HepG2 (cell line): Measurements from ENCODE around the gene PPFIA3. TPM values are rescaled to one million over a fixed set of nuclear protein-coding genes. Genes with fewer than 3 reads are reported as not detected.

Experiments used
- AGO1 ChIP-seq: fragments of 200-400 bp; formaldehyde crosslinking; IDR thresholded peaks from 2 replicates; pipeline ENCODE4 v1.6.1; 2017; ENCODE audit warnings: mild to moderate bottlenecking, low read depth, low read length, moderate library complexity; ENCODE audit not compliant: poor library complexity, severe bottlenecking
- ARNT ChIP-seq: fragments of 450-650 bp; IDR thresholded peaks from 2 replicates; pipeline ENCODE4 v1.6.1; 2017
- ARNT2 ChIP-seq: sonication (generic); formaldehyde crosslinking; IDR thresholded peaks from 2 replicates; pipeline ENCODE4 v1.8.0; 2022; ENCODE audit warnings: mild to moderate bottlenecking, low read depth, missing genetic modification reagents, moderate library complexity
- ATF1 ChIP-seq: IDR thresholded peaks from 2 replicates; pipeline ENCODE4 v1.6.1; 2016; ENCODE audit warnings: mild to moderate bottlenecking, control low read depth
- HOXA3 ChIP-seq: sonication (generic); formaldehyde crosslinking; IDR thresholded peaks from 2 replicates; pipeline ENCODE4 v1.5.0; 2020; ENCODE audit warnings: missing genetic modification reagents
- IKZF1 ChIP-seq: fragments of 450-650 bp; IDR thresholded peaks from 2 replicates; pipeline ENCODE4 v1.7.1; 2016
- LCORL ChIP-seq, 2 experiments: fragments of 450-650 bp in 1 of 2; sonication (generic) in 1 of 2; formaldehyde crosslinking in 1 of 2; IDR thresholded peaks; 2 replicates each; pipeline versions ENCODE4 v1.5.0 to v1.6.1; 2017 to 2020; ENCODE audit warnings: antibody characterized with exemption in 1 of 2, missing genetic modification reagents in 1 of 2
- MEIS2 ChIP-seq: sonication (generic); formaldehyde crosslinking; IDR thresholded peaks from 2 replicates; pipeline ENCODE4 v1.9.0; 2021; ENCODE audit warnings: mild to moderate bottlenecking, missing genetic modification reagents
- NCOA2 ChIP-seq: sonication (generic); formaldehyde crosslinking; IDR thresholded peaks from 2 replicates; pipeline ENCODE4 v1.8.0; 2022; ENCODE audit warnings: inconsistent platforms
- NR2F1 ChIP-seq, 2 experiments: fragments of 450-650 bp in 1 of 2; formaldehyde crosslinking in 1 of 2; IDR thresholded peaks; 2 replicates each; pipeline versions ENCODE4 v1.5.0 to v1.6.1; 2016 to 2020; ENCODE audit warnings: mild to moderate bottlenecking in 1 of 2, missing compliant biosample characterization in 1 of 2, missing genetic modification reagents in 1 of 2, moderate library complexity in 1 of 2
- RBM39 ChIP-seq: fragments of 200-400 bp; formaldehyde crosslinking; IDR thresholded peaks from one replicate; pipeline ENCODE4 v1.6.1; 2018; ENCODE audit warnings: antibody characterized with exemption, mild to moderate bottlenecking, low read depth, low read length; ENCODE audit not compliant: poor library complexity, severe bottlenecking
- SRSF1 ChIP-seq: fragments of 200-400 bp; formaldehyde crosslinking; optimal IDR thresholded peaks from 2 replicates; pipeline ENCODE3; 2017; ENCODE audit warnings: mild to moderate bottlenecking, low read depth, low read length, moderate library complexity
- THAP11 ChIP-seq: IDR thresholded peaks from 2 replicates; pipeline ENCODE4 v1.6.1; 2016; ENCODE audit warnings: missing biosample characterization, missing genetic modification reagents
- ZNF530 ChIP-seq: sonication (generic); formaldehyde crosslinking; IDR thresholded peaks from 2 replicates; pipeline ENCODE4 v1.5.0; 2020; ENCODE audit warnings: low read depth, mild to moderate bottlenecking, missing genetic modification reagents
- ZNF570 ChIP-seq: sonication (generic); formaldehyde crosslinking; IDR thresholded peaks from 2 replicates; pipeline ENCODE4 v1.4.0; 2020; ENCODE audit warnings: mild to moderate bottlenecking, missing genetic modification reagents, borderline replicate concordance
- ZNF687 ChIP-seq: sonication (generic); formaldehyde crosslinking; IDR thresholded peaks from 2 replicates; pipeline ENCODE4 v1.5.1; 2020; ENCODE audit warnings: mild to moderate bottlenecking, missing genetic modification reagents, moderate library complexity
- ZNF749 ChIP-seq: sonication (generic); formaldehyde crosslinking; IDR thresholded peaks from 2 replicates; pipeline ENCODE4 v1.8.0; 2022; ENCODE audit warnings: mild to moderate bottlenecking, missing genetic modification reagents, moderate library complexity, borderline replicate concordance
- ZNF788 ChIP-seq: sonication (generic); formaldehyde crosslinking; IDR thresholded peaks from 2 replicates; pipeline ENCODE4 v1.5.0; 2020; ENCODE audit warnings: mild to moderate bottlenecking, missing genetic modification reagents, borderline replicate concordance
- polyA plus RNA-seq, 8 experiments: library from polyadenylated mRNA; depleted of rRNA in 3 of 8; stranded (reverse) in 7 of 8; unstranded in 1 of 8; fragments of >200 nt; fragmentation: Illumina TruSeq in 4 of 8; extraction: Trizol in 4 of 8; gene quantifications; 2 replicates each; pipeline versions ENCODE4 v1.2.1 to v1.2.3, GENCODE V29; 2011 to 2016; ENCODE audit warnings: low read depth in 4 of 8, missing spikeins in 1 of 8, mixed read lengths in 1 of 8; ENCODE audit not compliant: insufficient read depth in 1 of 8
- total RNA-seq, 5 experiments: library from RNA; depleted of rRNA; stranded (reverse); fragments of >200 nt; fragmentation: Illumina TruSeq; extraction: Trizol; gene quantifications; 2 replicates each; pipeline ENCODE4 v1.2.3, GENCODE V29; 2016; ENCODE audit warnings: low read depth in 1 of 5
- TF ChIP-seq, protein P1 (sequence below): sonication (generic); formaldehyde crosslinking; IDR thresholded peaks from 2 replicates; pipeline ENCODE4 v1.8.1; 2023; ENCODE audit warnings: mild to moderate bottlenecking, missing genetic modification reagents
- TF ChIP-seq, protein P2 (sequence below): sonication (generic); formaldehyde crosslinking; IDR thresholded peaks from 2 replicates; pipeline ENCODE4 v1.8.1; 2022; ENCODE audit warnings: mild to moderate bottlenecking, missing genetic modification reagents
- TF ChIP-seq, protein P3 (sequence below): sonication (generic); formaldehyde crosslinking; IDR thresholded peaks from 2 replicates; pipeline ENCODE4 v1.4.0; 2020; ENCODE audit warnings: mild to moderate bottlenecking, missing genetic modification reagents

PPFIA3 gene
- total and polyA plus RNA-seq, 2 of the 13 experiments (the other 11 are each of a cell fraction or from before 2014, with no cell fraction given): 6.7 to 8.6 TPM

- TF ChIP-seq, protein P1, sequence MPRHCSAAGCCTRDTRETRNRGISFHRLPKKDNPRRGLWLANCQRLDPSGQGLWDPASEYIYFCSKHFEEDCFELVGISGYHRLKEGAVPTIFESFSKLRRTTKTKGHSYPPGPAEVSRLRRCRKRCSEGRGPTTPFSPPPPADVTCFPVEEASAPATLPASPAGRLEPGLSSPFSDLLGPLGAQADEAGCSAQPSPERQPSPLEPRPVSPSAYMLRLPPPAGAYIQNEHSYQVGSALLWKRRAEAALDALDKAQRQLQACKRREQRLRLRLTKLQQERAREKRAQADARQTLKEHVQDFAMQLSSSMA (CRISPR knock-in tag): no peak
- TF ChIP-seq NR2F1 (CRISPR knock-in tag; IDR thresholded peaks at IDR 0.05) (no peak), HOXA3 (no peak), RBM39 (no peak), ZNF687 (CRISPR knock-in tag) (peak; percentile 17; the same call in 1 of the 2 replicates), THAP11 (CRISPR knock-in tag) (no peak), LCORL (IDR thresholded peaks at IDR 0.05) (no peak), LCORL (CRISPR knock-in tag; IDR thresholded peaks at IDR 0.05) (no peak), MEIS2 (no peak), ARNT (no peak), NCOA2 (CRISPR knock-in tag) (no peak), ZNF530 (CRISPR knock-in tag) (no peak), ATF1 (no peak), ZNF570 (no peak), ZNF749 (CRISPR knock-in tag) (peak; percentile 37; the same call in 1 of the 2 replicates), IKZF1 (no peak), SRSF1 (peak; percentile 35), AGO1 (peak; percentile 39), ZNF788 (no peak), ARNT2 (CRISPR knock-in tag) (0 out of 2 replicates have a peak, but pooled peaks have one; percentile 34)
- TF ChIP-seq, protein P2, sequence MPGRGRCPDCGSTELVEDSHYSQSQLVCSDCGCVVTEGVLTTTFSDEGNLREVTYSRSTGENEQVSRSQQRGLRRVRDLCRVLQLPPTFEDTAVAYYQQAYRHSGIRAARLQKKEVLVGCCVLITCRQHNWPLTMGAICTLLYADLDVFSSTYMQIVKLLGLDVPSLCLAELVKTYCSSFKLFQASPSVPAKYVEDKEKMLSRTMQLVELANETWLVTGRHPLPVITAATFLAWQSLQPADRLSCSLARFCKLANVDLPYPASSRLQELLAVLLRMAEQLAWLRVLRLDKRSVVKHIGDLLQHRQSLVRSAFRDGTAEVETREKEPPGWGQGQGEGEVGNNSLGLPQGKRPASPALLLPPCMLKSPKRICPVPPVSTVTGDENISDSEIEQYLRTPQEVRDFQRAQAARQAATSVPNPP (CRISPR knock-in tag): no peak
- TF ChIP-seq, protein P3, sequence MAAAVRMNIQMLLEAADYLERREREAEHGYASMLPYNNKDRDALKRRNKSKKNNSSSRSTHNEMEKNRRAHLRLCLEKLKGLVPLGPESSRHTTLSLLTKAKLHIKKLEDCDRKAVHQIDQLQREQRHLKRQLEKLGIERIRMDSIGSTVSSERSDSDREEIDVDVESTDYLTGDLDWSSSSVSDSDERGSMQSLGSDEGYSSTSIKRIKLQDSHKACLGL: 0 out of 2 replicates have a peak, but pooled peaks have one; percentile 47
Measured at GRCh38 chr19:49148784-49149651, 29.7 kb downstream of the PPFIA3 start (continued).
